RPMI8226 (cell line): ENCODE measurements around the gene PROM1.

Experiments
- DNase-seq: peaks from one replicate; pipeline ENCODE4 v3.0.0-alpha.2; 2015

PROM1 gene

GRCh38 chr4:16055873-16056272 lies 27.9 kb downstream of the PROM1 start:
- DNase-seq = no peak

- DNase-seq = no peak
These were observed 28.4 kb downstream of the PROM1 start for GRCh38 chr4:16055471-16055870.

- no peak for DNase-seq
These were observed 30.9 kb downstream of the PROM1 start for GRCh38 chr4:16052939-16053338.

GRCh38 chr4:16051980-16052379 lies 31.8 kb downstream of the PROM1 start:
- no peak for DNase-seq

GRCh38 chr4:16051132-16051531 lies 32.7 kb downstream of the PROM1 start:
- no peak for DNase-seq

GRCh38 chr4:16050669-16051068 lies 33.2 kb downstream of the PROM1 start:
- no peak for DNase-seq

GRCh38 chr4:16048619-16049419 lies 35.0 kb downstream of the PROM1 start:
- DNase-seq = no peak

- DNase-seq = no peak
These were observed 38.1 kb downstream of the PROM1 start for GRCh38 chr4:16045687-16046086.

- no peak for DNase-seq
These were observed 40.0 kb downstream of the PROM1 start for GRCh38 chr4:16043642-16044498.

- DNase-seq = no peak
These were observed 44.7 kb downstream of the PROM1 start for GRCh38 chr4:16039139-16039538.

GRCh38 chr4:16037901-16038300 lies 45.9 kb downstream of the PROM1 start:
- DNase-seq = no peak

GRCh38 chr4:16035843-16036242 lies 48.0 kb downstream of the PROM1 start:
- DNase-seq = no peak

- DNase-seq = no peak
These were observed 49.6 kb downstream of the PROM1 start for GRCh38 chr4:16034010-16034748.

GRCh38 chr4:16032396-16032770 lies 51.4 kb downstream of the PROM1 start:
- DNase-seq = no peak

- no peak for DNase-seq
These were observed 52.1 kb downstream of the PROM1 start for GRCh38 chr4:16031546-16032395.

- no peak for DNase-seq
These were observed 53.9 kb downstream of the PROM1 start for GRCh38 chr4:16029886-16030285.

GRCh38 chr4:16029262-16029661 lies 54.6 kb downstream of the PROM1 start:
- no peak for DNase-seq

GRCh38 chr4:16027626-16028025 lies 56.2 kb downstream of the PROM1 start:
- no peak for DNase-seq

GRCh38 chr4:16027114-16027513 lies 56.7 kb downstream of the PROM1 start:
- no peak for DNase-seq

GRCh38 chr4:16026160-16026761 lies 57.6 kb downstream of the PROM1 start:
- peak; percentile 51 for DNase-seq

GRCh38 chr4:16025268-16025667 lies 58.6 kb downstream of the PROM1 start:
- DNase-seq = no peak

- no peak for DNase-seq
These were observed 59.9 kb downstream of the PROM1 start for GRCh38 chr4:16023776-16024408.
